ENCODE measurements around the gene PDGFRB. TPM values are rescaled to one million over a fixed set of nuclear protein-coding genes. Genes with fewer than 3 reads are reported as not detected.

PDGFRB gene
- total and polyA plus RNA-seq, 9 donors: 102 to 302 (median 207) TPM

DNA sequence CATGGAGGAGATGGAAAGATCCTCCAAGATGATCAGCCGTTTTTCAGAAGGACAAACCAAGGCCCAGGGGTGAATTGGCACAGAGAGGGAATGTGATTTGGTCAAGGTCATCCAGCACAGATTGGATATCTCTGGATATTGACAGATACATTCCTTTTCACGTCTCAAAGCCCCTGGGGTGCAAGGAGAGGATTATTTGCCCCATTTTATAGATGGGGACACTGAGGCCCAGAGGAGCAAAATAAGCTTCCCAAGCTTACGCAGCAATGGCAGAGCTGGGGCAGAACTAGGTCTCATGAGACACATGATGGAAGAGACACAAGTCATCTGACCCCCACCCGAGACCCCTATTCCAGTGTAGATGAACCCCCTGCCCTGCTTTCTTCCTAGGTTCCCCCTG lies 895 bp upstream of the PDGFRB start:
- 57 to 62% (median 59%) methylated on average over 4 of the region's 4 CpGs for WGBS, 3 donors
- no peaks in the 10 kb centered on the region for H3K36me3 ChIP-seq
- peak overlapping the region; percentile 64 to 83 for H3K27ac ChIP-seq
- H3K4me1 ChIP-seq (ENCODE audit: insufficient read depth): peaks cover 32% of the 10 kb centered on the region
- no peaks in the 10 kb centered on the region for H3K27me3 ChIP-seq
- intact Hi-C loops (cut with DNase I): no loop called here
- H3K9me3 ChIP-seq: no peaks in the 10 kb centered on the region
- TF ChIP-seq POLR2A (IDR thresholded peaks at IDR 0.05) (no peak), EP300 (IDR thresholded peaks at IDR 0.05) (no peak)
- TF ChIP-seq, protein P1, sequence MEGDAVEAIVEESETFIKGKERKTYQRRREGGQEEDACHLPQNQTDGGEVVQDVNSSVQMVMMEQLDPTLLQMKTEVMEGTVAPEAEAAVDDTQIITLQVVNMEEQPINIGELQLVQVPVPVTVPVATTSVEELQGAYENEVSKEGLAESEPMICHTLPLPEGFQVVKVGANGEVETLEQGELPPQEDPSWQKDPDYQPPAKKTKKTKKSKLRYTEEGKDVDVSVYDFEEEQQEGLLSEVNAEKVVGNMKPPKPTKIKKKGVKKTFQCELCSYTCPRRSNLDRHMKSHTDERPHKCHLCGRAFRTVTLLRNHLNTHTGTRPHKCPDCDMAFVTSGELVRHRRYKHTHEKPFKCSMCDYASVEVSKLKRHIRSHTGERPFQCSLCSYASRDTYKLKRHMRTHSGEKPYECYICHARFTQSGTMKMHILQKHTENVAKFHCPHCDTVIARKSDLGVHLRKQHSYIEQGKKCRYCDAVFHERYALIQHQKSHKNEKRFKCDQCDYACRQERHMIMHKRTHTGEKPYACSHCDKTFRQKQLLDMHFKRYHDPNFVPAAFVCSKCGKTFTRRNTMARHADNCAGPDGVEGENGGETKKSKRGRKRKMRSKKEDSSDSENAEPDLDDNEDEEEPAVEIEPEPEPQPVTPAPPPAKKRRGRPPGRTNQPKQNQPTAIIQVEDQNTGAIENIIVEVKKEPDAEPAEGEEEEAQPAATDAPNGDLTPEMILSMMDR (IDR thresholded peaks at IDR 0.05): no peak
- DNase-seq: peak in 1 of 5 donors; percentile 36
- H3K4me3 ChIP-seq: peak overlapping the region; percentile 59

DNA sequence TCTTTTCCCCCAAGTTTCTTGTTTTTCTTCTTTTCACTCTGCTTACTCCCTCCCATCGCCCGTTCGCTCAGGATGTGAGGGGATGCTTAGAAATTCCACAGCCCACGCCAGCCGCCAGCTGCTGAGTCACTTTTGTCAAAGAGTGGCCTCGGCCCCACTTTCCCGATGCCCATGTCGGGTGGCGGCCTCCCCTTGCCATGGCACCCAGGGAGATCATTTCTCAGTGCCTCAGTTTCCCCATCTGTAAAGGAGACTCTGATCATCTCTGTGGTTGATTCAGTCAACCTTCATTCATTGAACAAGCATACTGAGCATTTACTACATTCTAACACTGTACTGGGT lies 353 bp upstream of the PDGFRB start:
- H3K36me3 ChIP-seq: no peaks in the 10 kb centered on the region
- no peak for DNase-seq
- no peaks in the 10 kb centered on the region for H3K9me3 ChIP-seq
- peaks cover 32% of the 10 kb centered on the region for H3K4me1 ChIP-seq (ENCODE audit: insufficient read depth)
- WGBS, 3 donors: 0 to 3% (median 2%) methylated on average over 9 of the region's 9 CpGs
- no peaks in the 10 kb centered on the region for H3K27me3 ChIP-seq
- intact Hi-C loops (cut with DNase I): no loop called here
- peak overlapping the region; percentile 59 for H3K4me3 ChIP-seq
- no peak for TF ChIP-seq EP300 (IDR thresholded peaks at IDR 0.05)
- TF ChIP-seq, protein P1 (IDR thresholded peaks at IDR 0.05): no peak
- no peak for TF ChIP-seq POLR2A (IDR thresholded peaks at IDR 0.05)
- peak overlapping the region; percentile 64 to 83 for H3K27ac ChIP-seq

DNA sequence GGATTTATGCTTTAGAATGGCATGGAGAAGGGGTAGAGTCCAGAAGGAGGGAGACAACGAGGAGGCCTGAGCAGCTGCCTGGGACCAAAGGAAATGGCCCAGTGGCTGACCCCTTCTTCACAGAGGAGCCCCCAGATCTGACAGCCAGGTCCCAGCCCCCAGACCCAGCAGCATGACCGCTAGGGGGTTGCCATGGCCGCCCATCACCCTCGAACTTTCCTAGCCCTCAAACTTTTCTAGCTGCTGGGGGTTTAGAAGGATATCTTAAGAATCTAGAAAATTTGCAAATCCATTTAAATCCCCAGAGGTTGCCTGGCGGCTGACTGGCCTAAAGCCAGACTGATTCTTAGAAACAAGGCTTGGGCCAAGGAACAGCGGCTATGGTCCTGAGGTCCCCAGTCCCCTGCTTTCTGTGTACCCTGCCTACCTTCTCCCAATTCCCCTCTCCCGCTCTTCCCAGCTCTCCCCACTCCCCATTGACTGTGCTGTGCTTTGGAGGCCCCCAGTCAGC lies 972 bp downstream of the PDGFRB start:
- peak overlapping the region; percentile 83 to 91 for H3K27ac ChIP-seq
- DNase-seq: peak in 1 of 5 donors; percentile 44
- H3K9me3 ChIP-seq: no peaks in the 10 kb centered on the region
- no peaks in the 10 kb centered on the region for H3K27me3 ChIP-seq
- H3K4me3 ChIP-seq: peak overlapping the region; percentile 59
- intact Hi-C loops (cut with DNase I): no loop called here
- no peaks in the 10 kb centered on the region for H3K36me3 ChIP-seq
- peaks cover 34% of the 10 kb centered on the region for H3K4me1 ChIP-seq (ENCODE audit: insufficient read depth)
- TF ChIP-seq, protein P1 (IDR thresholded peaks at IDR 0.05): no peak
- no peak for TF ChIP-seq POLR2A (IDR thresholded peaks at IDR 0.05)
- no peak for TF ChIP-seq EP300 (IDR thresholded peaks at IDR 0.05)
- 11 to 17% (median 12%) methylated on average over 7 of the region's 7 CpGs for WGBS, 3 donors

DNA sequence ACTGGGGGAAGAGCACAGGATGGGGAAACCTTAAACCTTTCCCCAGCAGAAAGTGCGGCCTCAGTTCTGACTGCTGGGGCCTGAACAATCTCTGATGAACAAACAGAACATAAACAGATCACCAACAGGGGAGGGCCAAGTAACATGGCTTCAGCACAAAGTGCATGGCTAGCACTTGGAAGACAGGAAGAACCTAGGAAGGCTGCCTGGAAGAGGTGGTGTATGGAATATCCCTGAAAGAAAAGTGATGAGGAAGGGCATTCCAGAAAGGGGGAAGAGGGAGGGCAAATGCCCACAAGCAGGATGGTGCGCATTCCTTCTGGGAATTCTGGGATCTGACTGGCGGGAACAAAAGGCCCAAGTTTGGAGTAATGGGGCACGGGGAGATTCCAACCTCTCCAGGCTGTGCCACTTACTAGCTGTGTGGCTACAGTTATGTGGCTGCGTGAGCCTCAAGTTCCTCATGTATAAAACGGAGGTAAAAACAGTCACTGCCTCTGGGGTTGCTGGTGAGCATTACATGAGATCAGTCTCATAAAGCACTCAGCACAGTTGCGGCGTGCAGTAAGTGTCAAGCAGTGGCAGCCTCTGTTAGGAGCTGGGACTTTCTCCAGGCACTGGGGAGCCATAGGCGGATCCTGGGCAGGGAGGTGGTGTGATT lies 1.6 kb downstream of the PDGFRB start:
- DNase-seq: peak in 3 of 5 donors; percentile 45 to 67 (median 55)
- Histone ChIP-seq H3K4me3 (peak overlapping the region; percentile 59), H3K9me3 (no peaks in the 10 kb centered on the region), H3K36me3 (no peaks in the 10 kb centered on the region), H3K27me3 (no peaks in the 10 kb centered on the region), H3K4me1 (ENCODE audit: insufficient read depth) (peaks cover 34% of the 10 kb centered on the region), H3K27ac (peak overlapping the region; percentile 83 to 91)
- WGBS, 3 donors: 15 to 18% (median 17%) methylated on average over 9 of the region's 9 CpGs
- TF ChIP-seq, protein P1 (IDR thresholded peaks at IDR 0.05): peak in 2 of 3 donors; percentile 18 to 26
- TF ChIP-seq EP300 (IDR thresholded peaks at IDR 0.05) (no peak), POLR2A (IDR thresholded peaks at IDR 0.05) (peak; percentile 48)
- intact Hi-C loops (cut with DNase I): no loop called here

Measured in ovary (tissue), 9 donors.